GM12865 (cell line): ENCODE measurements around the gene C4orf50.

ENCODE experiments used
- DNase-seq: peaks from one replicate; pipeline ENCODE4 v3.0.0; 2010; ENCODE audit warnings: low read depth
- H3K4me3 ChIP-seq: 2 replicates; pipeline ENCODE4 v1.5.1; 2011; ENCODE audit warnings: mild to moderate bottlenecking, low read depth, low read length, control low read depth
- TF ChIP-seq, protein P1 (sequence below): IDR thresholded peaks from 2 replicates; pipeline ENCODE4 v1.5.1; 2011; ENCODE audit warnings: low read length, control low read depth, low read depth, inconsistent platforms; ENCODE audit not compliant: insufficient read depth; ENCODE audit errors: missing control alignments

Gene C4orf50

DNA sequence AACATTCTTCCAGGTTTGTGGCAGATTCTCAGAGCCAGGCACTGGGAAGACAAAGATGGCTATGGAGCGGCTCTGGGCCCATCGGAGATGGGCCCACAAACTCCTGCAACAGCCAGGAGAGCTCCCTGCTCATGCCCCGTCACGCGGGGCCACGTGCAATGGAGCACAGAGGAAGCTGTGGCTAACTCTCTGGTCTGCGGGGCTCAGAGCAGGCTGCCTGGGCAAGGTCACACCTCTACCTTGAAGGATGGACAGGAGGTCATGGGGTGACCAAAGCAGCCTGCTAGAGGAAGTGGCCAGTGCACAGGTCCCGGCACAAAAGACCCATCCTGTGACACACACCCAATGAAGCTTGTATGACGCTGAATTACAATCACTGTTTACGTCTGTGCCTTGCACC, 45.2 kb downstream of the C4orf50 start:
- no peak overlapping the region for H3K4me3 ChIP-seq
- TF ChIP-seq, protein P1, sequence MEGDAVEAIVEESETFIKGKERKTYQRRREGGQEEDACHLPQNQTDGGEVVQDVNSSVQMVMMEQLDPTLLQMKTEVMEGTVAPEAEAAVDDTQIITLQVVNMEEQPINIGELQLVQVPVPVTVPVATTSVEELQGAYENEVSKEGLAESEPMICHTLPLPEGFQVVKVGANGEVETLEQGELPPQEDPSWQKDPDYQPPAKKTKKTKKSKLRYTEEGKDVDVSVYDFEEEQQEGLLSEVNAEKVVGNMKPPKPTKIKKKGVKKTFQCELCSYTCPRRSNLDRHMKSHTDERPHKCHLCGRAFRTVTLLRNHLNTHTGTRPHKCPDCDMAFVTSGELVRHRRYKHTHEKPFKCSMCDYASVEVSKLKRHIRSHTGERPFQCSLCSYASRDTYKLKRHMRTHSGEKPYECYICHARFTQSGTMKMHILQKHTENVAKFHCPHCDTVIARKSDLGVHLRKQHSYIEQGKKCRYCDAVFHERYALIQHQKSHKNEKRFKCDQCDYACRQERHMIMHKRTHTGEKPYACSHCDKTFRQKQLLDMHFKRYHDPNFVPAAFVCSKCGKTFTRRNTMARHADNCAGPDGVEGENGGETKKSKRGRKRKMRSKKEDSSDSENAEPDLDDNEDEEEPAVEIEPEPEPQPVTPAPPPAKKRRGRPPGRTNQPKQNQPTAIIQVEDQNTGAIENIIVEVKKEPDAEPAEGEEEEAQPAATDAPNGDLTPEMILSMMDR = no peak
- no peak for DNase-seq

DNA sequence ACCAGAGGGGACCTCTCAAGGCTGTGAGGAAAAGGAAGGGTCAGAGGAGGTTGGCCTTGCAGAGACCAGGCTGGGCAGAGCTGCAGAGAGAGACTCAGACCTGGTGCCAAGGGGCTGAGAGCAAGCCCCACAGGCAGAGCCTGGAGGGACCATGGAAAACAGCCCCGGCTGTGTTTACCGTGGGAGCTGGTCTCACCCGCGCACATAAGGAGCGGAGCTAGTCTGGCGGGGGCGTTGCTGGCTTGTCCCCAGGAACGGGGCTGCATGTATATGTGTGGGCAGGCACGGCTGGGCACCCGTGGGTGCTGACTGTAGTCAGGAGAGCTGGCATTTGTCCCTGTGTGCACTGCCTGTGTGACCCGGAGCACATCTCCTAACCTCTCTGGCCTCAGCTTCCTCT, 45.7 kb downstream of the C4orf50 start:
- H3K4me3 ChIP-seq = no peak overlapping the region
- TF ChIP-seq, protein P1 = no peak
- DNase-seq = no peak

DNA sequence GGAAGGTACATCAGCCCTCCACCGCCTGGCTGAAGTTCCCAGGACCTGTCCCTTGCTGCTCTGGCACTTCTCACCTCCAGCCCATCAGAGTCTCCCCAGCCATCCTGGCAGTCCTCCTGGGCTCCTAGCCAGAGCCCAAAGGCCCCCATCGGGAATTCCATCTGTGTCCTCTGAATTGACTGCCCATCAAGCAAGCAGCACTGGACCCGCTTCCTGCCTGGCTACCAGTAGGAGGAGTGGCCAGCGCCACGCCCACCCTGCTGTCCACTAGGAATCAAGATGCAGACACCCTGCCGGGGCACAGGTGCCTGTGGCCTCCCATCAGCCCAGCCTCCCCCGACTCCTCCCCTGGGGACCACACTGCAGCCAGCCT, 47.2 kb downstream of the C4orf50 start:
- TF ChIP-seq, protein P1 = no peak
- no peak for DNase-seq
- H3K4me3 ChIP-seq = no peak overlapping the region

DNA sequence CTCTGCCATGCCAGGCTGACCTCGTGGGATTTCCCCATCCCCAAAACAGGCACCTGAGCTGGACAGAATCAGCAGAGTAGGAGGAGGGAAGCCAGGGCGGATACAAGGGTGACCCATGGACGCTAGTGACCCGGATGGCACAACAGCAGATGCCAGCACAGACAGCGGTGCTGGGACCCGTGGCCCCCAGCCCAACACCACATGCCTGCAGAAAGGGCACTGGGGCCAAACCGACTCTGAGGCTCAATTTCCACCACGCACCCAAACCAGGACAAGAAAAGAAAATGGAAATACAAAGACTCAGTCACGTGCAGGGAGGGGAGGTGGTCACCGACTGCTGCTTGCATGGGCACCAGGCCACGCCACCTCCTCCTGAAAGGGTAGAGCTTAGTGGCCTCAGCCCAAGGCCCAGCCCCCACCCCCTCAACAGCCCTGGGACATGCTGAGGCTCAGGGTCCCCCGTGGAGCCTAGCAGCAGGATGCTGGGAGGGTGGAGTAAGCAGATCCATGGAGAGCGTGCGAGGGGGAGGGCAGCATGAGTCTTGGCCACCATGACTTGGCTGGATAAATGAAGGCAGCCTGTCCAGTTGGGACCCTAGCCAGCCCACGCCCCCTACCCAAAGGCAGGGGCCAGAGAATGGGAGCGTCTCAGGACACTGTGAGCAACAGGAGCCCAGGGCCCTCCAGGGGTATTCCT, 47.7 kb downstream of the C4orf50 start:
- H3K4me3 ChIP-seq = no peak overlapping the region
- TF ChIP-seq, protein P1 = no peak
- no peak for DNase-seq

DNA sequence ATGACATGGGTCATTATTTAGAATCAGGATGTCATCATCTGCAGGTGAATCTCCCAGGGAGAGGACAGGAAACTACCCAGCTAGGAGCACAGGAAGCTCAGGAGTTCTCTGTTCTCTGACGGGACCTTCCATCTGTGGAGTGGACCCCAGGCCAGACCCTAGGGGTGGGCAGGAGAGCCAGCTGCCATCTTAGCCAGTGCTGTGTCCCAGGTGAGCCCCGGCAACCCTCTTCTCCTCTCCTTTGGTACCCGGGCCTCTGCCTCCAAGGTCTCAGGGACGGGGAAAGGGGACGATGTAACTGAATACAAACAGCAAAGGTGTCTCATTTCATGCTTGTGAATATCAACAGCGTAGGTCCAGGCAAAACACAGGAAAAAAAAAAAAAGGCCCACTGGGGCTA, 48.5 kb downstream of the C4orf50 start:
- no peak for DNase-seq
- no peak overlapping the region for H3K4me3 ChIP-seq
- TF ChIP-seq, protein P1 = no peak

DNA sequence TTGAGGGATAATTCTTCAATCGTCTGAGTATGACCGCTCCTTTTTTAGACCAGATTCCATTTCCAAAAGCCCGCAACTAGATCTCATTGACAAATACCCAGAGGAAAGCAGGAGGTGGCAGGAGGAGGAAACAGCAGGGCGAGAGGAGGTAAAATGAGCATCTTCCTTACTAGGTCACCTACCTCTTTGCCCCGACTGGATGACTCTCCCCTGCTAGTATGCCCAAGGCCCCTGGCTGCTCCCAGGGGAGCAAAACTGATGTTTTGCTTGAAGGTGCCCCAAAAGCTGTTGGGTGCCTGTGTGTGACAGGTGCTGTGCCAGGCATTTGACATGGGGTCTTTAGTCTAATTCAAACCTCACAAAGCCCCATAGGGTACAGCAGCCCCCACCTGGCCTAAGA, 48.9 kb downstream of the C4orf50 start:
- H3K4me3 ChIP-seq = no peak overlapping the region
- TF ChIP-seq, protein P1 = no peak
- DNase-seq = no peak

DNA sequence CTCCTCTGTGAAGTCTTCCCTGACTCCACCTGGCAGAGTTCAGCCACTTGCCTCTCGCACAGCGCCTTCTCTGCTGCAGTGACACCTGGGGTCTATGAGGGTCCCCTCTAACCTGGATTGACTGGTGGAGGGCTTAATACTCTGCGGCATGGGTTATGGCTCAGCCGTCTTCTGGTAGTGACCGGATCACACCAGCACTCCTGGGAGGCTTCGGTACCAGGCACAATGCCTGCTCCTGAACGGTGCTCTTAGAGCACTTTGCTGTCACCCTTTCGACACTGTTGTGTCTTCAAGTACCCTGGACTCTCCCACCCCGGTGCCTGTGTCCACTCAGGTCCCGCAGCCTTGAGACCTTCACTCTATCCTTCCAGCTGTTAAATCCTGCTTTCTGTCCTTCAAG, 50.0 kb downstream of the C4orf50 start:
- TF ChIP-seq, protein P1 = no peak
- no peak for DNase-seq
- no peak overlapping the region for H3K4me3 ChIP-seq
